Dermis blood vessel endothelial cell (primary cell): ENCODE measurements around the gene DCDC1. TPM values are rescaled to one million over a fixed set of nuclear protein-coding genes. Genes with fewer than 3 reads are reported as not detected.
A peak's percentile ranks its signal among the peaks of the same experiment; 100 is the strongest.
"Not testable (repeated sequence)": the region's sequence is repeated elsewhere in the genome, so short reads cannot be mapped to it uniquely, and the experiment has no call there.

Experiments used
- DNase-seq: peaks from one replicate; pipeline ENCODE4 v3.0.0; 2010
- total RNA-seq: library from RNA; depleted of rRNA; stranded (reverse); fragments of >200 nt; gene quantifications from 2 replicates; pipeline ENCODE4 v1.2.3, GENCODE V29; 2014

DCDC1 gene
- total RNA-seq, 1 donor from 2014 or later, result 0.17 TPM

- no peak for DNase-seq
Measured at GRCh38 chr11:31327417-31327816, 42.1 kb downstream of the DCDC1 start.

GRCh38 chr11:31326470-31327148 is 42.9 kb downstream of the DCDC1 start:
- no peak for DNase-seq

DNA sequence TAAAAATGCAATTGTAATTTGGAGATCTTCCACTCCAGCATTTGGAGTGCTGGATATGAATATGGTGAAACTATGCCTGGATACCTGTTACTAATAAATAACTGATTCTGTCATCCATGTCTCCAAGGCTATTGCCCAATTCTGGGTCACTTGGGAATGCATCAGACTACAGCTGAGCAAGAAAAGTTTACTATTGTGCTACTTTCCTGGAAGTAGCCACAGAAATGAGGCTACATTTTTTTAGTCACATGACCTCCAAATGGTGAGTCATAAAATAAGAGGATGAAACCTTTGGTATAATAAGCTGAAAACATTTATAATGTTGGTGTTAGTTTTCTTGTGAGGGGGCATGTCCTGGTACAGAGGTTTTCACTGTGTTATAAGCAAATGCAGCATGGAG is 44.4 kb downstream of the DCDC1 start:
- no peak for DNase-seq

GRCh38 chr11:31323145-31323544 is 46.4 kb downstream of the DCDC1 start:
- DNase-seq, result no peak

DNA sequence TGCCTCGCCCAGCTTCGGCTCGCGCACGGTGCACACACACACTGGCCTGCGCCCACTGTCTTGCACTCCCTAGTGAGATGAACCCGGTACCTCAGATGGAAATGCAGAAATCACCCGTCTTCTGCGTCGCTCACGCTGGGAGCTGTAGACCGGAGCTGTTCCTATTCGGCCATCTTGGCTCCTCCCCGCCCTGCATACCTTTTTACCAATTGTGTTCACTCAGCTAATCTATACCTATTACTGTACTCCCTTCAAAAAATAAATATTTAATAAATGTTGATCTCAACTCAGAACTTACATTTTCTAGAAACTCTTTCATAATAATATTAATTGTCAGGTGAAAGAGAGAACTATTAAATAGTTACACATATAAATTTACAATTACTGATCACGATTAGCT is 48.0 kb downstream of the DCDC1 start:
- DNase-seq, result not testable (repeated sequence)

- DNase-seq, result no peak
Measured at GRCh38 chr11:31303644-31304180, 65.8 kb downstream of the DCDC1 start.

DNA sequence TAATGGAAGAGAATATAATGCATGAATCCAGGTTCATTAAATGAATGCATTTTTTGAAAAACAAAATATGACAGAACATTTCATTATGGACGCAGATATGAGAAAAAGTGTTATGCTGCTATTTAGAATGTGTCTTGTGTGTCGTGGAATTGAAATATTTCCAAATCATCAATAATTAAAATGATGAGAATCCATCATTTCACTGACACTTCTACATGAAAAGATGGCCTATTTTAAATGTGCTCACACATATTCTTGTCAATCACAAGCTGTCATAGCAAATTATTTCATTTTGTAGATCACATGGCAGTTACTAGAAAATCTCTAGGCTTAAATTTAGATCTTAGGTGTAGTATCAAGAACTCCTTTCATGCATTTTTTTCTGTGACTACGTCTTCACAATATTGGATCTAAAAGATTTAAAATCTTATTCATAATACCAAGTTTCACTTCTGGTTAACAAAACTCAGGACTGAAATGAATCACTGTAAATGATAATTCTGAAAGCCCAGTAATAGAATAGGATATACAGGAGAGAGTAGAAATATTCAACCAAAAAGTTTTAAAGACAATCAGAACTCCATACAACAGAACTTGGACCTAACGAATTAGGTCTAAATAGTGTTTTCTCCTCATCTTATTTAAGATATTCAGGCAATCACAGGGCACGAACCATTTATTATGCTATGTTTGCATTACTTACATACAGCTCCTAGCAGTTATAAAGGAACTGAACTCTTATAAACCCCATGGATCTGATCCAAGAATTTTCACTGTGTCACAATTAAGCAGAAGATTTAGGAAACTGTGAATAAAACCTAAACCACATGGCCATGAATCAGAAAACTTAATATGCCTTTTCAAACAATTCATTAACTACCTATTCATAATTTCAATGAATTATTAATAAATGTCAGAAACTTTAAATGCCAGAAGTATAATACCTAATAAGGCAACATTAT is 67.7 kb downstream of the DCDC1 start:
- no peak for DNase-seq

GRCh38 chr11:31295308-31295707 is 74.2 kb downstream of the DCDC1 start:
- DNase-seq, result no peak

GRCh38 chr11:31273527-31273926 is 96.0 kb downstream of the DCDC1 start:
- not testable (repeated sequence) for DNase-seq

DNA sequence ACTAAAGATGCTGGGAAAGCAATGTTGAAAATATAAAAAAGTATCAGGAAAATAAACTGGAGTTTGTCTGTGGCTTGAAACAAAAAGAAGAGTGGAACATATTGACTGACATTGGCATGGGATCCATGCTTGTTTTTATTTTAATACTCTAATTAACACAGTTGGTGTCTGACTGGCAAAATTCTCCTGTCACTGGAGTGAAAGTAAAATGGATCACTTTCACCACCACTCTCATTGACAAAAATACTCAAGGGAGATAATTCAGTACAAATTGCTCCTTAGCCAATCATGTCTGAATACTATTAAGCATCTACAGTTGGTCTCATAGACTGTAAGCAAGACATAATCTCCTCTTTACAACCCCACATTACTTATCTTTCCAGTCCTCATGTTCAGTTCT is 101.8 kb downstream of the DCDC1 start:
- no peak for DNase-seq

DNA sequence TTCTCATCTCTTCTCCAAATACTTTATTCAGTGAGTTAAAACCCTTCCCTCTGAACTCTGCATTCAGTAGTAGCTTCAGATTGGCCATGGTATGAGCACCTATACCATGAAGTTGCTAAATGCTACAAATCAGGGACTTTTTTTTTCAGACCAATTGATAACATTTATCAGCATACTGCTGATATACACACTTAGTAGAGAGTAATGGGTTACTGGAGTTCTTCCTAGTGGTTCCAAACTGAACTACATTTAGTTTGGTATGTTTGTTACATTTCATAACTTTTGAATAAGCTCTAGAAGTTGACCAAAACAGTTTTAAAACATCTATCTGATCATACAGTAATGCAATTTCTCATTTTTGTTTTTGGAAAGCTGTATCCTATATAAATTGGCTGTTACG is 104.7 kb downstream of the DCDC1 start:
- DNase-seq, result no peak

DNA sequence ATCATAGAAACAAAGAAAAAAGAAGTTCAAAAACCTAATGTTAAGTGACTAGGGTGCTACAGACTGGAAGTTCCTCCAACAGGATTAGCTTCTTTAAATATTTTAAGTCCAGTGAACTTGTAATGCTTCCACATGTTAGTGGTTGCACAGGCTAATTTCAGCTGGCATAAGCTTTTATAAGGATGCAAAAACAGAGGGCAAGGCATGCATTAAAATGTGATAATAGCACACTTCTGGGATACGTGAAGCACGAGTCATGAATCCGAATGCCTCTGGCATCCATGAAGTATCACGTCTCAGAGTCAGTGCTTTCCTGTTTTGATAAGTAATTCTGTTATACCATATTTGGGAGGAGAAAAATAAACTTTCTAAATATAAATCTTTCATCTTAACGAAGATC is 106.8 kb downstream of the DCDC1 start:
- DNase-seq, result no peak

DNA sequence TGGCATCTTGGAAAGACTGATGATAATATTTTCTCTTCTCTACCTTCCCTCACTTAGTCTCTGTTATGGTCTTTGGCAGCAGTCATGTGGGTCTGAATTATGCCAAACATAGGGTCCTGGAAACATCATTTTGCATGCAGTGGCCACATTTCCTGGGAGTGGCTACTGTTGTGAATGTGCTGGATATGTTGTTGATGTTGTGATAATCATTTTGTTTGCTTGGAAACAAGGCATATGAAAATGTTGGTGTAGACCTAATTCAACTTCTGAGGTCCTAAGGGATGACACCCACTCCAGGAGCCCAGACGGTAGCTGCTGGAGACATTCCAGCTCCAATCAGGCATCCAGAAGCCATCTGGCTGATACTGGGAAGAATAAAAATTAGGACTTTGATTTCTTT is 109.7 kb downstream of the DCDC1 start:
- DNase-seq, result no peak

GRCh38 chr11:31254415-31254814 is 115.1 kb downstream of the DCDC1 start:
- no peak for DNase-seq

DNA sequence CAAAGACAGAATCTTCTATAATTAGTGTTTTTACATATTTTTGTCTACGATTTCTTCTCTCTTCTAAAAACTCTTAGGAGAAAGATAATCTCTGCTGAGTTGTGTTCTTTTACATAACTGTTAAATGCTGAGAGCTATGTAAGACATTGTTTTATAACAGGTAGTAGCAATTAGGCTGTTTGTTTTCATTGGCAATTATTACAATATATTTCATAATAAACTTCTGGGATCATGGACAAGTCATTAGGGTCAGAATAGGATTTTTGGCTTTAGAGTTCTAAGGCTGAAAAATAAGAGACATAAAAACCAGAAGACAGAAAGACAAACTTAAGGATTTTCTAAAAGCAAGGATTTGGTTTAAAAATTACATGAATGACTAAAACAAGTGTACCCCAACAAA is 120.8 kb downstream of the DCDC1 start:
- DNase-seq, result no peak

DNA sequence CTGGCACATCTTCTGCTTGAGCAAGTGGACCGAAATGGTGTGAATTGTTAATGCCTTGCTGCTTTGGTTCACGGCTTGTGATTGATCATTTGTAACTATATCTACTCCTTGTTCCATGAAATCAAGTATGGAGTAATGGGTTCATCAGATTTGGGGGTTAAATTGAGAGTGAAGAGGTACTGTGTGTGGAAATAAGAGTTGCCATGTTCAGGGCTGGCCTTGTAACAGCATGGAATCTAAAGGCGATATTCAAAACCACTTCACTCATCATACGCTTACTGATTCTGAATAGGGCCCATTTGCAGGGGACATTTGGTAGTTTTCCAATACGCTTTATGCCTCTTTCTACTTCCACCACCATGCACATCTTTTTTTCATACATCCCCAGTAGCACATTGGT is 122.2 kb downstream of the DCDC1 start:
- no peak for DNase-seq

DNA sequence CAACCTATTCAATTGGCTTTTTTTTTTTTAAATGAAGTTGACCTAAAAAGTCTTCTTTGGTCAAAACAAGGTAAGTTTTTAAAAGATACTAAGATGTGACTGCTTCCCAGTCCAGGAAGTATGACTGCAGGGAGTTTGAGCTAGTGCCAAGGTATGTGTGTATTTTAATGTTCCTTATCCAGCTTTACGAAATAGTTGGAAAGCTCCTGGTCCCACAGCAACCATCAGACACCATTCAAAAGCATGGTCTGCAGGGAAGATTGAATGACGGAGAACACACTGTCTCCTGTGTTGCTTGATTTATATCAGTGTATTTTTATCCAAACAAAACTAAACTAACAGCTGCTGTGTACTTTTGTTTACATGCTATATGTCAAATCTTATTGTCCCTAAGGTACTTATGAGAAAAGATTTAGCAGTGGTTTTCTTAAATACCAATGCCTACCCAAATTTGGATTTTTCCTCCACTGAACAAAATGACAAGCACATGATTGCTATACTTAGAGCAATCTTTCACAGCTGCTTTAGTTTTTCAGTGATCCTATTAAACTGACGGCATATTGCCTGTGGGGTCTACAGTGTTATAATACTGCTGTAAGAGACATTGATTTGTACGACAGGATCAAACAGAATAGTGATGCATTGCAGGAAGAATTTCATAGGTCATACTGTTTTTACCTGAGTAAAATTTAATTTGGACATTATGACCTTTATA is 122.9 kb downstream of the DCDC1 start:
- DNase-seq, result no peak

DNA sequence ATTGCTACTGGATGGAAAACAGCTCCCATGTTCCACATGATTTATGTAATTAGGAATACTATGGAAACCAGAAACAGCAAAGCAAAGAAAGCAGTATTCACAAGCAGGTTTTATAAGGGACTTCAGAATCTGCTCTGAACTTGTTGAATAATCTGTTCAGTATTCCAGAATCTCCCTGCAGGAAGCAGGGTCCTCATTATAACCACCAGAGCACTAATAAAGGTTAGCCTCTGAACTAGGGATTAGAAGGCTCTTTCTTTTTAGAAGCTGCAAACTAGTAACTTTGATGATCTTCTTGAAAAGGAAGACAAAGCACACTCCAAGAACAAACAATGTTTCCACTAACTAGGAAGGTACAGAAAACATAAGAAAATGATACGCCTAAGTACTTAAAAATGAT is 125.8 kb downstream of the DCDC1 start:
- no peak for DNase-seq

- peak; percentile 68 for DNase-seq
Measured at GRCh38 chr11:31240340-31240904, 129.1 kb downstream of the DCDC1 start.

DNA sequence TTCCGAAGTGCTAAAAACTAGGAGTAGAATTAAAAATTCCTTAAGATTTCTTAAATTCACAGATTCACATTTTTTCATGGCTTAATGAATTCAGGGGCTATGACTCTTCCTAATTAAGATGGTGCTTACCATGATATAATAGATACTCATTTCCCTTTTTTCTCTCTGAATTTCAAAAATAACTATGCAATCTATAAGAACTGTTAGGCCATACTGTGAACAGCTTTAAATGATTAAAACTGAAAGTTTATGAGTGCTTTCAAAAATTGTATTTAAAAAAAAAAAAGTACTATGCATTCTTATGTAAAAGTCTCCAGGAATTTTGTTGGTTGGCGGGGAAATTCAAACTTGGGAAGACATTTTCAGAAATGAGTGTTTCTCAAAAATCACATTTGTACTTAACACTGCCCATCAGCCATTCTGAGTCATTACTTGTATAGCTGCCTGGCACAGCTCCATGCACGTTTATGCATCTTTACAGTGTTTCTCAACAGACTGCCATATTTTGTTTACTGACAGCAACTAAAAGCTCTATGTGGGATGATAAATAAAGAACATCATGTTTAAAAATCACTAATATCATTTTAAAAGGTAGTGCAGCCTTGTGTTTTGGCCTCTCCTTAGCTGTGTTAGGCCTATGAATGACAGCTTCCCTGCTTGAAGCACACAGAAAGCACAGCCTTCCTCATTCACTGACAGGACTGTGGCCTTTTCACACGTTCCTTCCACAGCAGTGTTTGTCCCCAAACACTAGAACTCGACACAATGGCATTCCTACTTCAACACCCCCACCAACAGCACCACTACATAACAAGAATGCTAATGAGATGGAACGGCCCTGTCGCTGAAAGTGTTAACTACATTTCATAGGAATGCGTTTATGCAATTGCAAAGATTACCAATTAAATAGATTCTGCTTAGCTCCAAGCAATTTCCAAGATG is 131.4 kb downstream of the DCDC1 start:
- no peak for DNase-seq

GRCh38 chr11:31236143-31236542 is 133.4 kb downstream of the DCDC1 start:
- peak; percentile 12 for DNase-seq

GRCh38 chr11:31233425-31233824 is 136.1 kb downstream of the DCDC1 start:
- no peak for DNase-seq
